ENCODE measurements around the gene TMEM163. TPM values are rescaled to one million over a fixed set of nuclear protein-coding genes. Genes with fewer than 3 reads are reported as not detected.

TMEM163 gene
- under 1 TPM in 1 of 2 donors, not detected in 1; 0.24 TPM for total RNA-seq
- polyA plus RNA-seq (2013, experiment 1 of 2): 9.9 TPM
- 7.0 TPM for polyA plus RNA-seq (2013, experiment 2 of 2)
- long read RNA-seq, experiment 1: 0 reads
- long read RNA-seq, experiment 2: 0 reads
- long read RNA-seq, experiment 3, partial matches to known transcripts: 0 of 2 reads
- long read RNA-seq, experiment 3, other reads (novel, unspliced or antisense): 2 of 2 reads
- long read RNA-seq, experiment 4, partial matches to known transcripts: 0 of 1 reads
- long read RNA-seq, experiment 4, other reads (novel, unspliced or antisense): 1 of 1 reads

DNA sequence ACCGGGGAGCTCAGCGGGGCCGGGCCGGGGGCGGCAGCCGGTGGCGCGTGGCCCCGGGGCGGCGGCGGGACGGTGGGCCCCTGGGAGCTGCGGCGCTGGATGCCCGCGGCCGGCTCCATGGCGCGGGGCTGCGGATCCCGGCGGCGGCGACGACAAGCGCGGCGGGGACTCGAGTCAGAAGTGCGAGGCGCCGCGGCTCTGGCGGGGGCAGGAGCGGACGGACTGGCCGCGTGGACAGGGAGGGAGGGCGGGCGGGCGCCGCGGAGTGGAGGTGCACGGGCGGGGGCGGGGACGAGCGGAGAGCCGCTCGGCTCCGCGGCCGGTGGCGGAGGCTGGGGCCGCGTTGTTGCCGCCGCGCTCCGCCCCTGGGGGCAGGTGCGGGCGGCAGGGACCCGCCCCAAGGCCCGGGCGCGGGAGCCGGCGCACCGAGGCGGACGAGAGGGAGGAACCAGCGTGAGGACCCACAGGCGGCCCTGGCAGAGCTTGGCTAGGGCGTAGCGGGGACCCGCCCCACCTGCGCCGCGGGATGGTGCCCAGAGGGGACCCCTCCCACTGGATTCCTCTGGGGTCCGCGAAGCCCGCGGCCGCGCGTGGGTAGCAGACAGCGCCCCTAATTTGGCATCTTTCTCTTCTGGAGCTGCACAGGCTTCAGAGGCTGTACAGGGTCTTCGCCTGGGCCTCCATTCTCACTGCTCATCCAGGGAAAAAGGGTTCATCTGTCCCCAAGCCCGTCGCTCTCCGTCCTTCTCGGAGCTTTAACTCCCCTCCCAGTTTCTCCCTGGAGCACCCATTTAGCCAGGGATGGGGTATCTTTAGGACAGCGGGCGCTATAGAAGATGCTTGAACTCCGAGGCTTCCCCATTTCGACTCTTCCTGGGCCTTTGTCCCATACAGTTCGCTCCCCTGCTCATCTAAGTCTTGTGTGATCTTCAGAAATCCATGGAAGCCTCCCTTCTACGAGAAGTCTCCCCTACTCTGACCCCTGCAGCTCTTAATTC lies at the start of gene TMEM163:
TSS of gene TMEM163 (minus strand) at position 184 of the 998 bp plus-strand sequence.
- no peaks in the 10 kb centered on the region for H3K9me3 Mint-ChIP-seq
- H3K4me1 Mint-ChIP-seq: peaks cover 3% of the 10 kb centered on the region
- WGBS, 2 experiments (ENCODE audit: insufficient coverage in 1 of 2, insufficient read length in 1 of 2): 8 to 30% methylated on average over 29 to 99 of the region's 99 CpGs
- H3K9me3 ChIP-seq (ENCODE audit: control insufficient read depth, low read length): no peaks in the 10 kb centered on the region
- peak within 1 kb of the TSS; percentile 58 for H3K4me3 Mint-ChIP-seq
- no peaks in the 10 kb centered on the region for H3K4me1 ChIP-seq (ENCODE audit: control insufficient read depth, insufficient read depth, low read length)
- H3K36me3 ChIP-seq (ENCODE audit: control insufficient read depth, insufficient read depth, low read length): no peaks in the 10 kb centered on the region
- no peaks in the 10 kb centered on the region for H3K36me3 Mint-ChIP-seq (ENCODE audit: low read depth)
- H3K4me3 ChIP-seq (ENCODE audit: low read length): peak within 1 kb of the TSS; percentile 77
- peaks cover 83% of the 10 kb centered on the region for H3K27me3 ChIP-seq (ENCODE audit: control insufficient read depth, insufficient read depth, low read length, poor library complexity, severe bottlenecking)
- peaks cover 84% of the 10 kb centered on the region for H3K27me3 Mint-ChIP-seq (ENCODE audit: insufficient read depth)
- no peak within 1 kb of the TSS for H3K9ac ChIP-seq (ENCODE audit: extremely low read depth, low read length, poor library complexity, severe bottlenecking)
- TF ChIP-seq, protein P1, sequence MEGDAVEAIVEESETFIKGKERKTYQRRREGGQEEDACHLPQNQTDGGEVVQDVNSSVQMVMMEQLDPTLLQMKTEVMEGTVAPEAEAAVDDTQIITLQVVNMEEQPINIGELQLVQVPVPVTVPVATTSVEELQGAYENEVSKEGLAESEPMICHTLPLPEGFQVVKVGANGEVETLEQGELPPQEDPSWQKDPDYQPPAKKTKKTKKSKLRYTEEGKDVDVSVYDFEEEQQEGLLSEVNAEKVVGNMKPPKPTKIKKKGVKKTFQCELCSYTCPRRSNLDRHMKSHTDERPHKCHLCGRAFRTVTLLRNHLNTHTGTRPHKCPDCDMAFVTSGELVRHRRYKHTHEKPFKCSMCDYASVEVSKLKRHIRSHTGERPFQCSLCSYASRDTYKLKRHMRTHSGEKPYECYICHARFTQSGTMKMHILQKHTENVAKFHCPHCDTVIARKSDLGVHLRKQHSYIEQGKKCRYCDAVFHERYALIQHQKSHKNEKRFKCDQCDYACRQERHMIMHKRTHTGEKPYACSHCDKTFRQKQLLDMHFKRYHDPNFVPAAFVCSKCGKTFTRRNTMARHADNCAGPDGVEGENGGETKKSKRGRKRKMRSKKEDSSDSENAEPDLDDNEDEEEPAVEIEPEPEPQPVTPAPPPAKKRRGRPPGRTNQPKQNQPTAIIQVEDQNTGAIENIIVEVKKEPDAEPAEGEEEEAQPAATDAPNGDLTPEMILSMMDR (conservative IDR thresholded peaks at IDR 0.05): no peak
- DNase-seq: peak; percentile 79
- no peak within 1 kb of the TSS for H3K27ac ChIP-seq (ENCODE audit: low read depth, low read length)
- H3K27ac Mint-ChIP-seq: no peak within 1 kb of the TSS

DNA sequence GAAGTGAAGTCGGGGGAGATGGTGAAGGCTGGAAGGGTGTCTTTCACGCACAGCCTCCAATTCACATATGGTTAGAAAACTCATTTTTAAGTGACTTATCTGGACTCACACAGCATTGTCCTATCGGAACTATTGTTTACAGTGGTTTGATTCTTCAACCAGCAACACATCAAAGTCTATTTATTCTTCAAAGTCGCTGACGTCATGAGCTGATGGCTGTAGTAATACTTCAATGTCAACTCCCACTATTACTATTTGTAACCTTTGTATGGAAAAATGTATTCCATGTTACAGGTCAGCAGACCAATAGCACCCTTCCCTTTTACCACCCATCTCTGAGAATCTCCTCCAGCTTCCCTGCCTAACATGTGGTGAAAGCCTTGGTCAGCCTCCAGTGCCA lies 47.8 kb upstream of the TMEM163 start:
- peaks cover 12% of the 10 kb centered on the region for H3K27me3 Mint-ChIP-seq (ENCODE audit: insufficient read depth)
- DNase-seq: no peak
- no peak overlapping the region for H3K4me3 Mint-ChIP-seq
- Histone ChIP-seq H3K27ac (ENCODE audit: low read depth, low read length) (no peak overlapping the region), H3K36me3 (ENCODE audit: control insufficient read depth, insufficient read depth, low read length) (no peaks in the 10 kb centered on the region), H3K4me1 (ENCODE audit: control insufficient read depth, insufficient read depth, low read length) (peaks cover 7% of the 10 kb centered on the region), H3K9ac (ENCODE audit: extremely low read depth, low read length, poor library complexity, severe bottlenecking) (no peak overlapping the region), H3K27me3 (ENCODE audit: control insufficient read depth, insufficient read depth, low read length, poor library complexity, severe bottlenecking) (no peaks in the 10 kb centered on the region), H3K4me3 (ENCODE audit: low read length) (no peak overlapping the region), H3K9me3 (ENCODE audit: control insufficient read depth, low read length) (peaks cover 12% of the 10 kb centered on the region)
- H3K4me1 Mint-ChIP-seq: peaks cover 5% of the 10 kb centered on the region
- TF ChIP-seq, protein P1 (conservative IDR thresholded peaks at IDR 0.05): no peak
- WGBS, 2 experiments (ENCODE audit: insufficient coverage in 1 of 2, insufficient read length in 1 of 2): 94 to 100% methylated on average over 2 to 5 of the region's 5 CpGs
- H3K9me3 Mint-ChIP-seq: peaks cover 22% of the 10 kb centered on the region
- H3K36me3 Mint-ChIP-seq (ENCODE audit: low read depth): no peaks in the 10 kb centered on the region
- no peak overlapping the region for H3K27ac Mint-ChIP-seq

DNA sequence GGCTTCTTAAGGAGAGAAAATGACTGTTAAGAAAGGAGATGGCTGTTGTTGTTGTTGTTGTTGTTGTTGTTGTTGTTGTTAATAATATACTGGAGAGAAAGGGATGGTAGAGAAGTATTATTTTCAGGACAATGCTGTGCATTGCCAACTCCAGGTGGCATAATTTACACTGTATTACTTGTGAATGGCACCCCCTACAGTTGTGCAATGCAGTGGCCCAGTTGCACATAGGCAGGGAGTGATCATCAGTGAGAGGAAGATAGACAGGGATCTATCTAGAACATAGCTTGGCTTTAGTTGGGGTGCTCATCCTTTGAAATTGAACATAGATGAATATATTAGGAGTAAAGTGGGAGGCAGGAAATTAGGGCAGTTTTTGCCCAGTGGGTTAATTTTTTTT lies 47.2 kb upstream of the TMEM163 start:
- H3K36me3 ChIP-seq (ENCODE audit: control insufficient read depth, insufficient read depth, low read length): no peaks in the 10 kb centered on the region
- no peak overlapping the region for H3K9ac ChIP-seq (ENCODE audit: extremely low read depth, low read length, poor library complexity, severe bottlenecking)
- H3K27me3 Mint-ChIP-seq (ENCODE audit: insufficient read depth): peaks cover 12% of the 10 kb centered on the region
- TF ChIP-seq, protein P1 (conservative IDR thresholded peaks at IDR 0.05): no peak
- peaks cover 12% of the 10 kb centered on the region for H3K9me3 ChIP-seq (ENCODE audit: control insufficient read depth, low read length)
- H3K27me3 ChIP-seq (ENCODE audit: control insufficient read depth, insufficient read depth, low read length, poor library complexity, severe bottlenecking): no peaks in the 10 kb centered on the region
- H3K9me3 Mint-ChIP-seq: peaks cover 22% of the 10 kb centered on the region
- no peak overlapping the region for H3K4me3 ChIP-seq (ENCODE audit: low read length)
- H3K4me1 Mint-ChIP-seq: peaks cover 5% of the 10 kb centered on the region
- DNase-seq: no peak
- peaks cover 6% of the 10 kb centered on the region for H3K4me1 ChIP-seq (ENCODE audit: control insufficient read depth, insufficient read depth, low read length)
- no peaks in the 10 kb centered on the region for H3K36me3 Mint-ChIP-seq (ENCODE audit: low read depth)
- H3K27ac ChIP-seq (ENCODE audit: low read depth, low read length): no peak overlapping the region
- H3K4me3 Mint-ChIP-seq: no peak overlapping the region
- no peak overlapping the region for H3K27ac Mint-ChIP-seq
